Glutamatergic neuron (in vitro differentiated cells): Measurements from ENCODE around the gene NPR2. TPM values are rescaled to one million over a fixed set of nuclear protein-coding genes. Genes with fewer than 3 reads are reported as not detected.

Experiments used
- DNase-seq: peaks from one replicate; pipeline ENCODE4 v3.0.0; 2022
- H3K27ac Mint-ChIP-seq: one replicate; pipeline ENCODE4 v1.8.0; 2020; ENCODE audit warnings: mild to moderate bottlenecking, mixed read lengths, inconsistent platforms; ENCODE audit not compliant: unreplicated experiment
- H3K27me3 Mint-ChIP-seq: one replicate; pipeline ENCODE4 v1.8.0; 2020; ENCODE audit warnings: mild to moderate bottlenecking, moderate library complexity, mixed read lengths, inconsistent platforms; ENCODE audit not compliant: unreplicated experiment
- H3K36me3 Mint-ChIP-seq: one replicate; pipeline ENCODE4 v1.8.0; 2020; ENCODE audit warnings: mild to moderate bottlenecking, mixed read lengths, inconsistent platforms; ENCODE audit not compliant: unreplicated experiment
- H3K4me1 Mint-ChIP-seq: one replicate; pipeline ENCODE4 v1.8.0; 2020; ENCODE audit warnings: mild to moderate bottlenecking, low read depth, mixed read lengths, inconsistent platforms; ENCODE audit not compliant: unreplicated experiment
- H3K4me3 Mint-ChIP-seq: one replicate; pipeline ENCODE4 v1.8.0; 2020; ENCODE audit warnings: mild to moderate bottlenecking, mixed read lengths, inconsistent platforms; ENCODE audit not compliant: unreplicated experiment
- H3K9me3 Mint-ChIP-seq: one replicate; pipeline ENCODE4 v1.8.0; 2020; ENCODE audit warnings: mild to moderate bottlenecking, moderate library complexity, mixed read lengths, inconsistent platforms; ENCODE audit not compliant: unreplicated experiment
- CTCF ChIP-seq: fragments of 200-600 bp; sonication (generic); IDR thresholded peaks from one replicate; pipeline ENCODE4 v1.5.0; 2021; ENCODE audit not compliant: partially characterized antibody, unreplicated experiment
- total RNA-seq: library from RNA; stranded (reverse); fragmentation: NEBNext Ultra II Directional; extraction: Animal tissue kit (Norgen Biotek cat#: 25700); gene quantifications from one replicate; pipeline ENCODE4 v1.2.1, GENCODE V29; 2021; ENCODE audit not compliant: unreplicated experiment

Gene NPR2
- total RNA-seq, 1 donor from 2014 or later, result 357 TPM

- no peak for DNase-seq
- Mint-ChIP-seq H3K36me3 (peaks cover 12% of the 10 kb centered on the region), H3K27ac (no peak overlapping the region)
Measured at GRCh38 chr9:35842795-35843194, 51.4 kb downstream of the NPR2 start.

GRCh38 chr9:35844628-35845270, 53.4 kb downstream of the NPR2 start:
- Mint-ChIP-seq H3K9me3 (peaks cover 5% of the 10 kb centered on the region), H3K4me3 (no peak overlapping the region), H3K36me3 (peaks cover 9% of the 10 kb centered on the region), H3K27me3 (peaks cover 8% of the 10 kb centered on the region), H3K27ac (no peak overlapping the region), H3K4me1 (peaks cover 17% of the 10 kb centered on the region)
- no peak for DNase-seq
- TF ChIP-seq CTCF, result no peak

More at GRCh38 chr9:35842795-35843194, 51.4 kb downstream of the NPR2 start:
- TF ChIP-seq CTCF, result no peak
- no peak overlapping the region for H3K4me3 Mint-ChIP-seq
- peaks cover 8% of the 10 kb centered on the region for H3K27me3 Mint-ChIP-seq
- peaks cover 5% of the 10 kb centered on the region for H3K9me3 Mint-ChIP-seq
- H3K4me1 Mint-ChIP-seq, result peaks cover 15% of the 10 kb centered on the region

DNA sequence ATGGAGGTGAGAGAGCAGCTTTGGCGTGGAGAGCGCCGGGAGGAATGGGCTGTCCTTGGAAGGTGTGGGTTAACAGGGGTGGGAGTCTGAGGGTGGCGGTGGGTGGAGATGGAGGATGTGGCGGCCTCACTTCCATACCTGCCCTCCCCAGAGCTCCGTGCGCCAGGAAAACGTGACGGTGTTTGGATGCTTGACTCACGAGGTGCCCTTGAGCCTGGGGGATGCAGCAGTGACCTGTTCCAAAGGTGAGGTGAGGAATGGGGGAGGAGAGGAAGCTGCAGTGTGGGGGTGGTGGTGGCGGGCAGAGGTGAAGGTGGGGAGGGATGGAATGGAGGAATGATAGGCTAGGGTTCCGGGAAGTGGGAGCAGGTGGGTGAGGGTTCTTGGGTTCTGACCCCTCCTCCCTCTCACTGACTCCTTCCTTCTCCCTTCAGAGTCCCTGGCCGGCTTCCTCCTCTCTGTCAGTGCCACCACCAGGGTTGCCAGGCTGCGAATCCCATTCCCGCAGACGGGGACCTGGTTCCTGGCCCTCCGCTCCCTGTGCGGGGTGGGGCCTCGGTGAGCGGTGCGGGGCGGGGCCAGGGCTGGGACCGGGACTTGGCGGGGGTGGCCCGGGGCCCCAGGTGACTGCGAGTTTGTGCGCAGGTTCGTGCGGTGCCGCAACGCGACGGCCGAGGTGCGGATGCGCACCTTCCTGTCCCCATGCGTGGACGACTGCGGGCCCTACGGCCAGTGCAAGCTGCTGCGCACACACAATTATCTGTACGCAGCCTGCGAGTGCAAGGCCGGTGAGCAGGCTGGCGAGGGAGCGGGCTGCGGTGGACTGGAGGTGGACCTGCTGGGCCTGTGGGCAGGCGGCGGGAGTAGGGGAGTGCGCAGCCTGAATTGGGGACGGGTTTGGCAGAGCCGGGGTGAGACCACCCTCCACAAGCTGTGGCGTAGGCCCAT, 54.7 kb downstream of the NPR2 start:
- no peak for TF ChIP-seq CTCF
- peaks cover 9% of the 10 kb centered on the region for H3K36me3 Mint-ChIP-seq
- no peak overlapping the region for H3K4me3 Mint-ChIP-seq
- no peak overlapping the region for H3K27ac Mint-ChIP-seq
- DNase-seq, result no peak
- H3K4me1 Mint-ChIP-seq, result peaks cover 17% of the 10 kb centered on the region
- no peaks in the 10 kb centered on the region for H3K9me3 Mint-ChIP-seq
- H3K27me3 Mint-ChIP-seq, result peaks cover 5% of the 10 kb centered on the region

DNA sequence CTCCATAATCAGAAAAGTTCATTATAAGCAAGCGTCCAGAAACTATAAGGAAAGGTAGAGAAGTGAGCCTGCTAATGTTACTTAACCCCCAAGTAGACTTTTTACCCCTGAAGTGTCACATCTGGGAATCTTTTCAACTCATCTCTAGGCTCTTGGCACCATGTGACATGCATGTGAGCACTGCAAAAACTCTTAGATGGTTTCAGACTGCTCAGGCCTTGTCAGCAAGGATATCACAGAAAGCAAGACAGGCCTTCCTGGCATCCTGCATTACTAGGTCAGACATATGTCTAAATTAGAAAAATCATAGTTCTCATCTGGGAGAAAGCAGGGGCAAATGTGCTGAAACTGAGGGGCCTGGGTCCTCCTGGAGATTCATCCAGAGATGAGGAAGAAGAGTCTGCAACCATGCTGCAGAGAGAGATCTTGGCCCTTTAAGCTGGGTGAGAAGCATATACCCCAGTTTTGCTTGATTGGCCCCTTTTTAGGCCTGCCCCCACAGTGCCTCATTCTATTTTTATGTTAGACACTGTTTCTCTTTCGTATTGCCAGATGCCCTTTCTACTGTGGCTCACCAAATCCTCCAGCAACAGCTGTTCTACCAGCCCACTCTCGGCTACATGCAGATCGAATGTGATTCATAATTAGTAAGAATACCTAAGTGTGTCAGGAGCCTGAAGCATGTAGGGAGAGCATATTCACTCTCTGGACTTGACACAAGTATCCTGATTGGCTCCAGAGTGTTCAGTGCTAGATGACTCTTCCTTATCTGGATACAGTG, 56.6 kb downstream of the NPR2 start:
- H3K27ac Mint-ChIP-seq, result no peak overlapping the region
- H3K4me1 Mint-ChIP-seq, result peaks cover 17% of the 10 kb centered on the region
- no peak overlapping the region for H3K4me3 Mint-ChIP-seq
- peaks cover 6% of the 10 kb centered on the region for H3K27me3 Mint-ChIP-seq
- DNase-seq, result no peak
- no peak for TF ChIP-seq CTCF
- no peaks in the 10 kb centered on the region for H3K9me3 Mint-ChIP-seq
- H3K36me3 Mint-ChIP-seq, result peaks cover 12% of the 10 kb centered on the region
